ENCODE results near the gene GRM8. TPM values are rescaled to one million over a fixed set of nuclear protein-coding genes. Genes with fewer than 3 reads are reported as not detected.

Gene GRM8
- total and polyA plus RNA-seq, 9 donors = 0.18 to 0.75 (median 0.26) TPM; not detected in 1

DNA sequence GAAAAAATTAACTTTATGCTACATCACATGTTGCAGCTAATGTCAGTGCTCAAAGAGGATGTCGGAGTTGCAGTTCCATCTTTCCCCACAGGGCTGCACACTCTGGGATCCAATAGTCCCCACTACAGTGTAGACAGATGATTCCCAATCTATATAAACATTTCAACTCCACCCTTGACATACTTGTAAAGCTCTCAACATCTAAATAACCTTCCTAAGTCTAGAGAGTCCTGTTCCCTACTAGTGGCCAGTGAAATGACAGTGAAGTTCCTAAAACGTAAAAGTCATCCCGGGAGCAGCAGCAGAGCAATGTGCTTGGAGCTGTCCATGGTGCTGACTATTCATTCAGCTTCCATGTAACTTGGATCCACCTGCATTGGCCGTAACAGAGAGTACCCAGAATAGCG lies 145.1 kb downstream of the GRM8 start:
- H3K9me3 ChIP-seq (replicated peaks; ENCODE audit: control insufficient read depth, low read depth, low read length) = peaks cover 2% of the 10 kb centered on the region
- H3K36me3 ChIP-seq (ENCODE audit: control insufficient read depth, insufficient read depth, low read length) = no peaks in the 10 kb centered on the region
- no peaks in the 10 kb centered on the region for H3K4me1 ChIP-seq (ENCODE audit: control insufficient read depth, insufficient read depth, low read length)
- H3K27ac ChIP-seq (ENCODE audit: low read length) = no peak overlapping the region
- 23% methylated on average over 3 of the region's 5 CpGs for WGBS (ENCODE audit: insufficient coverage)
- DNase-seq = peak; percentile 70
- no peaks in the 10 kb centered on the region for H3K27me3 ChIP-seq (ENCODE audit: control insufficient read depth, insufficient read depth, low read length)
- no peak overlapping the region for H3K4me3 ChIP-seq (ENCODE audit: low read length)

DNA sequence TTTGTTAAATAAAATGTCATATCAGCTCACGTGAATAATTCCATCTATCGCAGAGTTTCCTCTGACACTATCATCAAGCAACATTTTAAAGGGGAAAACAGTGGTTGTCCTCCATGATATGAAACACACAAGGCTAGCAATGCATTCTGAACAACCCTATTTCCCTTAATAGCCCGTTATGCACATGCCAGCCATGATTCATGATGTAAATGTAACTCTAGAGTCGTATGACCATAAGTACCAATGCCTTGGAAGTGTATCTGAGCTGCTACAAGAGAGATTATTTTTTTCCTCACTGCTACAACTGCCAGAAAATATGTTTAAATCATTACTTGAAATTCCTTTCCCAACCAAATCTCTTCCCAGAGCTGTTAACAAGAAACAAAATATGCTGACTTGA lies 159.4 kb downstream of the GRM8 start:
- no CpG with 5 or more reads among the region's 4 CpGs for WGBS (ENCODE audit: insufficient coverage)
- Histone ChIP-seq H3K9me3 (replicated peaks; ENCODE audit: control insufficient read depth, low read depth, low read length) (peaks cover 2% of the 10 kb centered on the region), H3K27ac (ENCODE audit: low read length) (no peak overlapping the region), H3K27me3 (ENCODE audit: control insufficient read depth, insufficient read depth, low read length) (no peaks in the 10 kb centered on the region), H3K4me3 (ENCODE audit: low read length) (no peak overlapping the region), H3K4me1 (ENCODE audit: control insufficient read depth, insufficient read depth, low read length) (no peaks in the 10 kb centered on the region), H3K36me3 (ENCODE audit: control insufficient read depth, insufficient read depth, low read length) (no peaks in the 10 kb centered on the region)
- DNase-seq = no peak

DNA sequence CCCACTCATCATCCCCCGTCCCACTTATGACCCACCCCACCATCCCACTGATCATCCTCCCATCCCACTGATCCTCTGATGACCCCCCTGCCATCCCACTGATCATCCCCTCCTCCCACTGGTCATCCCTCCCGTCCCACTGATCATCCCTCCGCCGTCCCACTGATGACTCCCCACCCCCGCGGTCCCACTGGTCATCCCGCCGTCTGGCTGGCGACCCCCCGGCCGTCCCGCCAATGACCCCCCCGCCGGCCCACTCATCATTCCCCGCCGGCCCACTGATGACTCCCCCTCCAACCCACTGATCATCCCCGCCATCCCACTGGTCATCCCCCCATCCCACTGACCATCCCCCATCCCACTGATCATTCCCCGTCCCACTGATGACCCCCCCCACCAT lies 161.1 kb downstream of the GRM8 start:
- H3K4me1 ChIP-seq (ENCODE audit: control insufficient read depth, insufficient read depth, low read length) = no peaks in the 10 kb centered on the region
- DNase-seq = no peak
- 97% methylated on average over 11 of the region's 18 CpGs for WGBS (ENCODE audit: insufficient coverage)

DNA sequence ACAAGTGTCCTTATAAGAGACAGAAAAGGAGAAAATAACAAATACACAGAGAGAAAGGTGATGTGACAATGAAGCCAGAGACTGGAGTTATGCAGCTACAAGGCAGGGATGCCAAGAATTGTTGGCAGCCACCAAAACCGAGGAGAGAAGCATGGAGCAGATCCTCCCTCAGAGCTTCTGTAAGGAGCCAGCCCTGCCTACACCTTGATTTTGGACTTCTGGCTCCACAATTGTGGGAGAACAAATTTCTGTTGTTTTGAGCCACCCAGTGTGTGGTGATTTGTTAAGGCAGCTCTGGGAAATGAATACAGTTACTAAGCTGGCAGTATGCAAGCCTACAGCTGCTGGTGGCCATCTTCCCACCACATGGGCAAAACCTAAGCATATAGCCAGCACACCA lies 163.6 kb downstream of the GRM8 start:
- Histone ChIP-seq H3K9me3 (replicated peaks; ENCODE audit: control insufficient read depth, low read depth, low read length) (peaks cover 2% of the 10 kb centered on the region), H3K27me3 (ENCODE audit: control insufficient read depth, insufficient read depth, low read length) (no peaks in the 10 kb centered on the region), H3K4me3 (ENCODE audit: low read length) (no peak overlapping the region), H3K36me3 (ENCODE audit: control insufficient read depth, insufficient read depth, low read length) (no peaks in the 10 kb centered on the region), H3K4me1 (ENCODE audit: control insufficient read depth, insufficient read depth, low read length) (no peaks in the 10 kb centered on the region), H3K27ac (ENCODE audit: low read length) (no peak overlapping the region)
- WGBS (ENCODE audit: insufficient coverage) = 75% methylated on average over 1 of the region's 1 CpG
- no peak for DNase-seq

More for the DNA sequence above, 161.1 kb downstream of the GRM8 start:
- Histone ChIP-seq H3K4me3 (ENCODE audit: low read length) (no peak overlapping the region), H3K27me3 (ENCODE audit: control insufficient read depth, insufficient read depth, low read length) (no peaks in the 10 kb centered on the region), H3K9me3 (replicated peaks; ENCODE audit: control insufficient read depth, low read depth, low read length) (peaks cover 2% of the 10 kb centered on the region), H3K27ac (ENCODE audit: low read length) (no peak overlapping the region), H3K36me3 (ENCODE audit: control insufficient read depth, insufficient read depth, low read length) (no peaks in the 10 kb centered on the region)

DNA sequence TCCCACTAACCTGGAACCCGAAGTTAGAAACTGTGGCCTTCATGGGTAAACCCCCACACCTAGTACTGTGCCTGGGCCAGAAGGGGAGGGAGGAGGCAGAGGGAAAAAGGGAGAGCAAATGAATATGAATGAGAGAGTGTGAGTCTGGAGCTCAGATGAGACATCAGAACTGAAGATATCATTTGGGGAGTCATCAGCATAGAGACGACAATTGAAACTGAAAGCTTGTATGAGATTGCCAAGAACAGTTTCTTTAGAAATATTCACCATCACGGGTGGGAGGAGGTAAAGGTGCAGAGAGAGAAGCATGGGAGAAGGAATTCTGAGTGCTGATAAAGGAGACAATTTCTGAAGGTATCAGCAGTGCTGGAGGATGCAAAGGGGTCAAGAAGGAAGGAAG lies 171.2 kb downstream of the GRM8 start:
- Histone ChIP-seq H3K4me3 (ENCODE audit: low read length) (no peak overlapping the region), H3K27ac (ENCODE audit: low read length) (no peak overlapping the region), H3K36me3 (ENCODE audit: control insufficient read depth, insufficient read depth, low read length) (no peaks in the 10 kb centered on the region), H3K27me3 (ENCODE audit: control insufficient read depth, insufficient read depth, low read length) (no peaks in the 10 kb centered on the region), H3K9me3 (replicated peaks; ENCODE audit: control insufficient read depth, low read depth, low read length) (peaks cover 3% of the 10 kb centered on the region), H3K4me1 (ENCODE audit: control insufficient read depth, insufficient read depth, low read length) (no peaks in the 10 kb centered on the region)
- no peak for DNase-seq
- no CpG with 5 or more reads among the region's 3 CpGs for WGBS (ENCODE audit: insufficient coverage)

DNA sequence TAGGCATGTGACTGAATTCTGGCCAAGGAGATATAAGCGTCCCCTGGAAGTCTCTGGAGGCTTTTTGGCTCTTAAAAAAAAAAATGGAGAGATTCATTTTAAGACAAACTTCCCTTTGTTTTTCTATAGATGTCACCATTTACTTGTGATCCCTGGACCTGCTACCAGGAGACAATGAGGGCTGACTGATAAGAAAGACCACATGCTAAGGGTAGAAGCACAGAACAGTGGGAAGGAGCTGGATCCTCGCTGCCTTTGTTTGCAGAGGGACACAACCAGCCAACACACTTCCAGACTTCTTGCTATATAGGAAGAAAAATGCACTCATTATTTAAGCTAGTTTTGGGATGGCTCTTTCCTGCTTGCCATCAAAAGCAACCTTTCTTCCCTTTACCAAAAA lies 172.2 kb downstream of the GRM8 start:
- DNase-seq = no peak
- H3K36me3 ChIP-seq (ENCODE audit: control insufficient read depth, insufficient read depth, low read length) = no peaks in the 10 kb centered on the region
- no peak overlapping the region for H3K4me3 ChIP-seq (ENCODE audit: low read length)
- H3K27ac ChIP-seq (ENCODE audit: low read length) = no peak overlapping the region
- peaks cover 3% of the 10 kb centered on the region for H3K9me3 ChIP-seq (replicated peaks; ENCODE audit: control insufficient read depth, low read depth, low read length)
- WGBS (ENCODE audit: insufficient coverage) = no CpG with 5 or more reads among the region's 2 CpGs
- H3K27me3 ChIP-seq (ENCODE audit: control insufficient read depth, insufficient read depth, low read length) = no peaks in the 10 kb centered on the region
- H3K4me1 ChIP-seq (ENCODE audit: control insufficient read depth, insufficient read depth, low read length) = no peaks in the 10 kb centered on the region

DNA sequence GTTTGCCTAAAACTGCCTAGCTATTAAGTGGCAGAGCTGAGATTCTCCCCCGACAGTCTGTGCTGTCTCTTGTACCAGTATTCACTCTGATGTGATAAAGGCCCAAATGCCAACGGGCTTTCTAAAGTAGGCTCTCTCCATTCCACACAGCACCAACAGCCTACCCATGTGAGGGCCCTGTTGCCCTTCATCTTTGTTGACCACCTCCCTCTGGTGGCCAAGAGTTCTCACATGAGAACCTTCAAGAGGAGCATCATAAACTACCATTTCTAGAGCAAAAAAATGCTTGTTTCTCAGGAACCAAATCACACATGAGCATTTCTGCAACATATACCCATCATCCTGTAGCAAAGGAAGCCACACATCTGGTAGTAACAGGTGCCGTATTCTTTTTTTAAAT lies 185.8 kb downstream of the GRM8 start:
- no peak overlapping the region for H3K27ac ChIP-seq (ENCODE audit: low read length)
- no peak for DNase-seq
- H3K4me1 ChIP-seq (ENCODE audit: control insufficient read depth, insufficient read depth, low read length) = no peaks in the 10 kb centered on the region
- H3K9me3 ChIP-seq (replicated peaks; ENCODE audit: control insufficient read depth, low read depth, low read length) = peaks cover 4% of the 10 kb centered on the region
- 64% methylated on average over 3 of the region's 3 CpGs for WGBS (ENCODE audit: insufficient coverage)
- H3K36me3 ChIP-seq (ENCODE audit: control insufficient read depth, insufficient read depth, low read length) = no peaks in the 10 kb centered on the region
- no peak overlapping the region for H3K4me3 ChIP-seq (ENCODE audit: low read length)
- H3K27me3 ChIP-seq (ENCODE audit: control insufficient read depth, insufficient read depth, low read length) = no peaks in the 10 kb centered on the region

DNA sequence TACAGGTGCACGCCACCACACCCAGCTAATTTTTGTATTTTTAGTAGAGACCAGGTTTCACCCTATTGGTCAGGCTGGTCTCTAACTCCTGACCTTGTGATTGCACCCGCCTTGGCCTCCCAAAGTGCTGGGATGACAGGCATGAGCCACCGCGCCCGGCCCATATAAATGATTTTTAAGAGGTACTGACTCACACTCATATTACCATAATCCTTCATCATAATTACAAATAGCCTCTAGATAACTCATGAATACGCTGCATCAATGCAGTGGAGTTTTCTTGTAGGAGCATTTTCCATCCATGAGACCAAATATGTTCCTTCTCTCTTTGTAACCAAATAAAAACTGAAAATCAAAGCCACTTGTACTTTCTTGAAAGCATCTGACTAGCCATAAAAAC lies 193.3 kb downstream of the GRM8 start:
- H3K27ac ChIP-seq (ENCODE audit: low read length) = no peak overlapping the region
- H3K36me3 ChIP-seq (ENCODE audit: control insufficient read depth, insufficient read depth, low read length) = no peaks in the 10 kb centered on the region
- DNase-seq = no peak
- peaks cover 4% of the 10 kb centered on the region for H3K9me3 ChIP-seq (replicated peaks; ENCODE audit: control insufficient read depth, low read depth, low read length)
- no peak overlapping the region for H3K4me3 ChIP-seq (ENCODE audit: low read length)
- H3K27me3 ChIP-seq (ENCODE audit: control insufficient read depth, insufficient read depth, low read length) = no peaks in the 10 kb centered on the region
- H3K4me1 ChIP-seq (ENCODE audit: control insufficient read depth, insufficient read depth, low read length) = no peaks in the 10 kb centered on the region
- WGBS (ENCODE audit: insufficient coverage) = no CpG with 5 or more reads among the region's 6 CpGs

DNA sequence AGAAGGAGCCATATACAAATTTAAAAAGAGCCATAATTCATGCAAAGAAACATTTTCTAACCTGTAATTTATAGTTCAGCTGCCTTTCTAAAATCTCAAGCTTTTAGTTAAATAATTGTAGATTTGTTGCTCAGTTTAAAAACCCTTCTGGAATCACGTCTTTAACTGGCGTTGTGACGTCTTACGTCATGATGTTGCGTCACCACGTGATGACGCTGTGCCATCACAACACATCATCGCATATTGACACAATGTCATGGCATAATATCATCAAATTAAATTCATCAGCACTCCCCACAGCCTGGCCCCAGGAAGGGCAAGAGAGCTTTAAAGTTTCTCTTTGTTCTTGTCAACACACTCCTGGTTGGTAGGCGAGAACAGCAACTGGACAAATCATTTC lies 194.8 kb downstream of the GRM8 start:
- Histone ChIP-seq H3K27me3 (ENCODE audit: control insufficient read depth, insufficient read depth, low read length) (no peaks in the 10 kb centered on the region), H3K4me1 (ENCODE audit: control insufficient read depth, insufficient read depth, low read length) (no peaks in the 10 kb centered on the region), H3K4me3 (ENCODE audit: low read length) (no peak overlapping the region), H3K36me3 (ENCODE audit: control insufficient read depth, insufficient read depth, low read length) (no peaks in the 10 kb centered on the region), H3K27ac (ENCODE audit: low read length) (no peak overlapping the region), H3K9me3 (replicated peaks; ENCODE audit: control insufficient read depth, low read depth, low read length) (peaks cover 4% of the 10 kb centered on the region)
- DNase-seq = no peak
- WGBS (ENCODE audit: insufficient coverage) = 77% methylated on average over 8 of the region's 9 CpGs

DNA sequence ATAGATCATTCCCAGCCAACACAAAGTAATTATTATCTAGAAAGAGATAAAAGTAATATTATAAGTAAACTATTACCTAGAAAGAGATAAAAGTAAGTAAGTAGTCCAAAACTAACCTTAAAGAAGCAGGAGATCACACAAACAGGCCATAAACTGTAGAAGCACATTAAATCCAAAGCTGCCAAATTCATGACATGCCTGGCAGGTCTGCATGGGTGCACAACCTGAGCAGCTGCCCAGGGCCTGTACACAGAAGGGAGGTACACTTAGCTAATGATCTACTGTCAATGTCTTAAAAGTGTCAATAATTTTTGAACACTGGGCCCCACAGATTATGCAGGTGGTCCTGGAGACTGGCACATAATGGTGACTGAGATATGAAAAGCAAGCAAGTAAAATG lies 196.5 kb downstream of the GRM8 start:
- Histone ChIP-seq H3K36me3 (ENCODE audit: control insufficient read depth, insufficient read depth, low read length) (no peaks in the 10 kb centered on the region), H3K9me3 (replicated peaks; ENCODE audit: control insufficient read depth, low read depth, low read length) (no peaks in the 10 kb centered on the region), H3K27me3 (ENCODE audit: control insufficient read depth, insufficient read depth, low read length) (no peaks in the 10 kb centered on the region), H3K4me3 (ENCODE audit: low read length) (no peak overlapping the region), H3K4me1 (ENCODE audit: control insufficient read depth, insufficient read depth, low read length) (no peaks in the 10 kb centered on the region), H3K27ac (ENCODE audit: low read length) (no peak overlapping the region)
- no peak for DNase-seq

DNA sequence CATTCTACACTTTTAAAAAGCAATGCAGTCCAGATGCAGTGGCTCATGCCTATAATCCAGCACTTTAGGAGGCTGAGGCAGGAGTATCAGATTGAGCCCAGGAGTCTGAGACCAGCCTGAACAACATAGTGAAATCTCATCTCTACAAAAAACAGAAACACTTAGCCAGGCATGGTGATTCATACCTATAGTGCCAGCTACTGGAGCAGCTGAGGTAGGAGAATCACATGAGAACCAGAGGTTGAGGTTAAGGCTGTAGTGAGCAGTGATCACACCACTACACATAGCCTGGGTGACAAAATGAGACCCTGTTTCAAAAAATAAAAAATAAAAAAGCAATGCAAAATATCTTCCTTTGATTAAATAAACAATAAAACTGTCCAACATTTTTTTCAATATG lies 205.2 kb downstream of the GRM8 start:
- Histone ChIP-seq H3K36me3 (ENCODE audit: control insufficient read depth, insufficient read depth, low read length) (no peaks in the 10 kb centered on the region), H3K4me1 (ENCODE audit: control insufficient read depth, insufficient read depth, low read length) (no peaks in the 10 kb centered on the region), H3K27ac (ENCODE audit: low read length) (no peak overlapping the region), H3K9me3 (replicated peaks; ENCODE audit: control insufficient read depth, low read depth, low read length) (no peaks in the 10 kb centered on the region), H3K27me3 (ENCODE audit: control insufficient read depth, insufficient read depth, low read length) (no peaks in the 10 kb centered on the region), H3K4me3 (ENCODE audit: low read length) (no peak overlapping the region)
- DNase-seq = no peak

Data from muscle of leg (tissue), 11 donors.